HepG2 (cell line): Measurements from ENCODE around the gene NFKBIA. TPM values are rescaled to one million over a fixed set of nuclear protein-coding genes. Genes with fewer than 3 reads are reported as not detected.

ENCODE experiments used
- CAMTA2 ChIP-seq: sonication (generic); formaldehyde crosslinking; IDR thresholded peaks from 2 replicates; pipeline ENCODE4 v1.4.0; 2020; ENCODE audit warnings: mild to moderate bottlenecking, missing genetic modification reagents, borderline replicate concordance
- DNMT1 ChIP-seq: sonication (generic); formaldehyde crosslinking; IDR thresholded peaks from 2 replicates; pipeline ENCODE4 v1.5.1; 2020; ENCODE audit warnings: mild to moderate bottlenecking, missing genetic modification reagents
- DPF2 ChIP-seq: sonication (generic); formaldehyde crosslinking; IDR thresholded peaks from 2 replicates; pipeline ENCODE4 v1.4.0; 2020; ENCODE audit warnings: mild to moderate bottlenecking, low read depth, missing genetic modification reagents, borderline replicate concordance
- EP300 ChIP-seq, 3 experiments: sonication (generic) in 1 of 3; formaldehyde crosslinking in 1 of 3; IDR thresholded peaks; 2 replicates each; pipeline versions ENCODE4 v1.5.1 to v1.6.1; 2011 to 2020; ENCODE audit warnings: low read depth in 2 of 3, low read length in 2 of 3, borderline replicate concordance in 1 of 3, improper control_type of control experiment in 1 of 3, mild to moderate bottlenecking in 1 of 3, missing genetic modification reagents in 1 of 3, moderate library complexity in 1 of 3
- NCOA5 ChIP-seq: sonication (generic); formaldehyde crosslinking; IDR thresholded peaks from 2 replicates; pipeline ENCODE4 v1.4.0; 2020; ENCODE audit warnings: missing genetic modification reagents
- NR3C1 ChIP-seq: sonication (generic); formaldehyde crosslinking; IDR thresholded peaks from 2 replicates; pipeline ENCODE4 v1.4.0; 2020; ENCODE audit warnings: missing genetic modification reagents
- RORA ChIP-seq: sonication (generic); formaldehyde crosslinking; IDR thresholded peaks from 2 replicates; pipeline ENCODE4 v1.5.0; 2020; ENCODE audit warnings: mild to moderate bottlenecking, missing genetic modification reagents, moderate library complexity
- SMAD1 ChIP-seq: sonication (generic); formaldehyde crosslinking; IDR thresholded peaks from 2 replicates; pipeline ENCODE4 v1.4.0; 2020; ENCODE audit warnings: missing genetic modification reagents, low read depth, mild to moderate bottlenecking, borderline replicate concordance
- ZNF207 ChIP-seq: fragments of 450-650 bp; IDR thresholded peaks from 2 replicates; pipeline ENCODE4 v1.6.1; 2016; ENCODE audit warnings: antibody characterized with exemption, borderline replicate concordance
- ZNF224 ChIP-seq: sonication (generic); formaldehyde crosslinking; IDR thresholded peaks from 2 replicates; pipeline ENCODE4 v1.5.0; 2020; ENCODE audit warnings: mild to moderate bottlenecking, missing genetic modification reagents
- polyA plus RNA-seq, 8 experiments: library from polyadenylated mRNA; depleted of rRNA in 3 of 8; stranded (reverse) in 7 of 8; unstranded in 1 of 8; fragments of >200 nt; fragmentation: Illumina TruSeq in 4 of 8; extraction: Trizol in 4 of 8; gene quantifications; 2 replicates each; pipeline versions ENCODE4 v1.2.1 to v1.2.3, GENCODE V29; 2011 to 2016; ENCODE audit warnings: low read depth in 4 of 8, missing spikeins in 1 of 8, mixed read lengths in 1 of 8; ENCODE audit not compliant: insufficient read depth in 1 of 8
- total RNA-seq, 5 experiments: library from RNA; depleted of rRNA; stranded (reverse); fragments of >200 nt; fragmentation: Illumina TruSeq; extraction: Trizol; gene quantifications; 2 replicates each; pipeline ENCODE4 v1.2.3, GENCODE V29; 2016; ENCODE audit warnings: low read depth in 1 of 5
- TF ChIP-seq, protein P1 (sequence below): sonication (generic); formaldehyde crosslinking; IDR thresholded peaks from 2 replicates; pipeline ENCODE4 v1.4.0; 2020; ENCODE audit warnings: missing genetic modification reagents
- TF ChIP-seq, protein P2 (sequence below): sonication (generic); formaldehyde crosslinking; IDR thresholded peaks from 2 replicates; pipeline ENCODE4 v1.4.0; 2020; ENCODE audit warnings: missing genetic modification reagents
- TF ChIP-seq, protein P3 (sequence below): sonication (generic); formaldehyde crosslinking; IDR thresholded peaks from 2 replicates; pipeline ENCODE4 v1.5.0; 2020; ENCODE audit warnings: mild to moderate bottlenecking, missing genetic modification reagents, borderline replicate concordance
- TF ChIP-seq, protein P4 (sequence below): conservative IDR thresholded peaks from 2 replicates; pipeline ENCODE4 v1.6.1; 2018; ENCODE audit warnings: missing genetic modification reagents
- TF ChIP-seq, protein P5 (sequence below): sonication (generic); formaldehyde crosslinking; IDR thresholded peaks from 2 replicates; pipeline ENCODE4 v1.4.0; 2020; ENCODE audit warnings: missing genetic modification reagents
- TF ChIP-seq, protein P6 (sequence below): sonication (generic); formaldehyde crosslinking; IDR thresholded peaks from 2 replicates; pipeline ENCODE4 v1.4.0; 2020; ENCODE audit warnings: missing genetic modification reagents, mild to moderate bottlenecking, borderline replicate concordance

NFKBIA gene
- total and polyA plus RNA-seq, 2 of the 13 experiments (the other 11 are each of a cell fraction or from before 2014, with no cell fraction given) = 197 to 319 TPM

DNA sequence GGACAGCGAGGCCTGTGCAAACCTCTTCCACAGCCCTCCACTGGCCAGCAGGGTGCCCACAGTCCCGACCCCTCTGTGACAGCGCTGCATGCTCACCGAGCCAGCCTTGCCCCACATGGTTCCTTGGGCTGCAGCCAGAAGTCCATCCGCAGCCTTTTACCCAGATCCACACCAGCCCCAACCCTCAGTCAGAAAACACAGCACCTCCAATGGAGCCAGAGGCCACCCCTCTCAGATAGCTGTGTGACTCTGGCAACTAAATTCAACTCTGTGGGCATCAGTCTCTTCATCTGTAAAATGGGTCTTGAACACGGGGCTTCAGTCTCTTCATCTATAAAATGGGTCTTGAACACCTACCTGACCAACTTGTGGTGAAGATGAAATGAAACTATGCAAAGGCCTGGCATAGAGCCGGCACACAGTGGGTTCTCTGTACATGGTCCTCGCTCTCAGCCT lies 38.0 kb downstream of the NFKBIA start (continued):
- TF ChIP-seq, protein P1, sequence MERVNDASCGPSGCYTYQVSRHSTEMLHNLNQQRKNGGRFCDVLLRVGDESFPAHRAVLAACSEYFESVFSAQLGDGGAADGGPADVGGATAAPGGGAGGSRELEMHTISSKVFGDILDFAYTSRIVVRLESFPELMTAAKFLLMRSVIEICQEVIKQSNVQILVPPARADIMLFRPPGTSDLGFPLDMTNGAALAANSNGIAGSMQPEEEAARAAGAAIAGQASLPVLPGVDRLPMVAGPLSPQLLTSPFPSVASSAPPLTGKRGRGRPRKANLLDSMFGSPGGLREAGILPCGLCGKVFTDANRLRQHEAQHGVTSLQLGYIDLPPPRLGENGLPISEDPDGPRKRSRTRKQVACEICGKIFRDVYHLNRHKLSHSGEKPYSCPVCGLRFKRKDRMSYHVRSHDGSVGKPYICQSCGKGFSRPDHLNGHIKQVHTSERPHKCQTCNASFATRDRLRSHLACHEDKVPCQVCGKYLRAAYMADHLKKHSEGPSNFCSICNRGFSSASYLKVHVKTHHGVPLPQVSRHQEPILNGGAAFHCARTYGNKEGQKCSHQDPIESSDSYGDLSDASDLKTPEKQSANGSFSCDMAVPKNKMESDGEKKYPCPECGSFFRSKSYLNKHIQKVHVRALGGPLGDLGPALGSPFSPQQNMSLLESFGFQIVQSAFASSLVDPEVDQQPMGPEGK (CRISPR knock-in tag) = no peak
- TF ChIP-seq DPF2 (CRISPR knock-in tag) = no peak
- TF ChIP-seq DNMT1 (CRISPR knock-in tag) = 0 out of 2 replicates have a peak, but pooled peaks have one; percentile 12
- no peak for TF ChIP-seq ZNF207
- no peak for TF ChIP-seq NCOA5
- TF ChIP-seq, protein P2, sequence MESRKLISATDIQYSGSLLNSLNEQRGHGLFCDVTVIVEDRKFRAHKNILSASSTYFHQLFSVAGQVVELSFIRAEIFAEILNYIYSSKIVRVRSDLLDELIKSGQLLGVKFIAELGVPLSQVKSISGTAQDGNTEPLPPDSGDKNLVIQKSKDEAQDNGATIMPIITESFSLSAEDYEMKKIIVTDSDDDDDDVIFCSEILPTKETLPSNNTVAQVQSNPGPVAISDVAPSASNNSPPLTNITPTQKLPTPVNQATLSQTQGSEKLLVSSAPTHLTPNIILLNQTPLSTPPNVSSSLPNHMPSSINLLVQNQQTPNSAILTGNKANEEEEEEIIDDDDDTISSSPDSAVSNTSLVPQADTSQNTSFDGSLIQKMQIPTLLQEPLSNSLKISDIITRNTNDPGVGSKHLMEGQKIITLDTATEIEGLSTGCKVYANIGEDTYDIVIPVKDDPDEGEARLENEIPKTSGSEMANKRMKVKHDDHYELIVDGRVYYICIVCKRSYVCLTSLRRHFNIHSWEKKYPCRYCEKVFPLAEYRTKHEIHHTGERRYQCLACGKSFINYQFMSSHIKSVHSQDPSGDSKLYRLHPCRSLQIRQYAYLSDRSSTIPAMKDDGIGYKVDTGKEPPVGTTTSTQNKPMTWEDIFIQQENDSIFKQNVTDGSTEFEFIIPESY (CRISPR knock-in tag) = no peak
- TF ChIP-seq SMAD1 (CRISPR knock-in tag) = 0 out of 2 replicates have a peak, but pooled peaks have one; percentile 14
- TF ChIP-seq, protein P3, sequence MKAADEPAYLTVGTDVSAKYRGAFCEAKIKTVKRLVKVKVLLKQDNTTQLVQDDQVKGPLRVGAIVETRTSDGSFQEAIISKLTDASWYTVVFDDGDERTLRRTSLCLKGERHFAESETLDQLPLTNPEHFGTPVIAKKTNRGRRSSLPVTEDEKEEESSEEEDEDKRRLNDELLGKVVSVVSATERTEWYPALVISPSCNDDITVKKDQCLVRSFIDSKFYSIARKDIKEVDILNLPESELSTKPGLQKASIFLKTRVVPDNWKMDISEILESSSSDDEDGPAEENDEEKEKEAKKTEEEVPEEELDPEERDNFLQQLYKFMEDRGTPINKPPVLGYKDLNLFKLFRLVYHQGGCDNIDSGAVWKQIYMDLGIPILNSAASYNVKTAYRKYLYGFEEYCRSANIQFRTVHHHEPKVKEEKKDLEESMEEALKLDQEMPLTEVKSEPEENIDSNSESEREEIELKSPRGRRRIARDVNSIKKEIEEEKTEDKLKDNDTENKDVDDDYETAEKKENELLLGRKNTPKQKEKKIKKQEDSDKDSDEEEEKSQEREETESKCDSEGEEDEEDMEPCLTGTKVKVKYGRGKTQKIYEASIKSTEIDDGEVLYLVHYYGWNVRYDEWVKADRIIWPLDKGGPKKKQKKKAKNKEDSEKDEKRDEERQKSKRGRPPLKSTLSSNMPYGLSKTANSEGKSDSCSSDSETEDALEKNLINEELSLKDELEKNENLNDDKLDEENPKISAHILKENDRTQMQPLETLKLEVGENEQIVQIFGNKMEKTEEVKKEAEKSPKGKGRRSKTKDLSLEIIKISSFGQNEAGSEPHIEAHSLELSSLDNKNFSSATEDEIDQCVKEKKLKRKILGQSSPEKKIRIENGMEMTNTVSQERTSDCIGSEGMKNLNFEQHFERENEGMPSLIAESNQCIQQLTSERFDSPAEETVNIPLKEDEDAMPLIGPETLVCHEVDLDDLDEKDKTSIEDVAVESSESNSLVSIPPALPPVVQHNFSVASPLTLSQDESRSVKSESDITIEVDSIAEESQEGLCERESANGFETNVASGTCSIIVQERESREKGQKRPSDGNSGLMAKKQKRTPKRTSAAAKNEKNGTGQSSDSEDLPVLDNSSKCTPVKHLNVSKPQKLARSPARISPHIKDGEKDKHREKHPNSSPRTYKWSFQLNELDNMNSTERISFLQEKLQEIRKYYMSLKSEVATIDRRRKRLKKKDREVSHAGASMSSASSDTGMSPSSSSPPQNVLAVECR (CRISPR knock-in tag) = no peak
- TF ChIP-seq, protein P4, sequence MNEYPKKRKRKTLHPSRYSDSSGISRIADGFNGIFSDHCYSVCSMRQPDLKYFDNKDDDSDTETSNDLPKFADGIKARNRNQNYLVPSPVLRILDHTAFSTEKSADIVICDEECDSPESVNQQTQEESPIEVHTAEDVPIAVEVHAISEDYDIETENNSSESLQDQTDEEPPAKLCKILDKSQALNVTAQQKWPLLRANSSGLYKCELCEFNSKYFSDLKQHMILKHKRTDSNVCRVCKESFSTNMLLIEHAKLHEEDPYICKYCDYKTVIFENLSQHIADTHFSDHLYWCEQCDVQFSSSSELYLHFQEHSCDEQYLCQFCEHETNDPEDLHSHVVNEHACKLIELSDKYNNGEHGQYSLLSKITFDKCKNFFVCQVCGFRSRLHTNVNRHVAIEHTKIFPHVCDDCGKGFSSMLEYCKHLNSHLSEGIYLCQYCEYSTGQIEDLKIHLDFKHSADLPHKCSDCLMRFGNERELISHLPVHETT (CRISPR knock-in tag) = no peak
- no peak for TF ChIP-seq EP300 (IDR thresholded peaks at IDR 0.05; ENCODE audit: low read depth in 2 of 2, low read length in 2 of 2)
- no peak for TF ChIP-seq EP300 (CRISPR knock-in tag; IDR thresholded peaks at IDR 0.05; ENCODE audit: borderline replicate concordance)
- no peak for TF ChIP-seq ZNF224 (CRISPR knock-in tag)
- no peak; the same call in 1 of the 2 replicates for TF ChIP-seq RORA (CRISPR knock-in tag)
- TF ChIP-seq CAMTA2 (CRISPR knock-in tag) = no peak
- TF ChIP-seq, protein P5, sequence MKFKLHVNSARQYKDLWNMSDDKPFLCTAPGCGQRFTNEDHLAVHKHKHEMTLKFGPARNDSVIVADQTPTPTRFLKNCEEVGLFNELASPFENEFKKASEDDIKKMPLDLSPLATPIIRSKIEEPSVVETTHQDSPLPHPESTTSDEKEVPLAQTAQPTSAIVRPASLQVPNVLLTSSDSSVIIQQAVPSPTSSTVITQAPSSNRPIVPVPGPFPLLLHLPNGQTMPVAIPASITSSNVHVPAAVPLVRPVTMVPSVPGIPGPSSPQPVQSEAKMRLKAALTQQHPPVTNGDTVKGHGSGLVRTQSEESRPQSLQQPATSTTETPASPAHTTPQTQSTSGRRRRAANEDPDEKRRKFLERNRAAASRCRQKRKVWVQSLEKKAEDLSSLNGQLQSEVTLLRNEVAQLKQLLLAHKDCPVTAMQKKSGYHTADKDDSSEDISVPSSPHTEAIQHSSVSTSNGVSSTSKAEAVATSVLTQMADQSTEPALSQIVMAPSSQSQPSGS = no peak
- TF ChIP-seq, protein P6, sequence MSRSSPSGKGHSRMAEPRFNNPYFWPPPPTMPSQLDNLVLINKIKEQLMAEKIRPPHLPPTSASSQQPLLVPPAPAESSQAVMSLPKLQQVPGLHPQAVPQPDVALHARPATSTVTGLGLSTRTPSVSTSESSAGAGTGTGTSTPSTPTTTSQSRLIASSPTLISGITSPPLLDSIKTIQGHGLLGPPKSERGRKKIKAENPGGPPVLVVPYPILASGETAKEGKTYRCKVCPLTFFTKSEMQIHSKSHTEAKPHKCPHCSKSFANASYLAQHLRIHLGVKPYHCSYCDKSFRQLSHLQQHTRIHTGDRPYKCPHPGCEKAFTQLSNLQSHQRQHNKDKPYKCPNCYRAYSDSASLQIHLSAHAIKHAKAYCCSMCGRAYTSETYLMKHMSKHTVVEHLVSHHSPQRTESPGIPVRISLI = no peak
- no peak for TF ChIP-seq NR3C1 (CRISPR knock-in tag)
